ENCODE data around the gene C12orf56.
"Not testable (repeated sequence)": the region's sequence is repeated elsewhere in the genome, so short reads cannot be mapped to it uniquely, and the experiment has no call there.

Gene C12orf56

DNA sequence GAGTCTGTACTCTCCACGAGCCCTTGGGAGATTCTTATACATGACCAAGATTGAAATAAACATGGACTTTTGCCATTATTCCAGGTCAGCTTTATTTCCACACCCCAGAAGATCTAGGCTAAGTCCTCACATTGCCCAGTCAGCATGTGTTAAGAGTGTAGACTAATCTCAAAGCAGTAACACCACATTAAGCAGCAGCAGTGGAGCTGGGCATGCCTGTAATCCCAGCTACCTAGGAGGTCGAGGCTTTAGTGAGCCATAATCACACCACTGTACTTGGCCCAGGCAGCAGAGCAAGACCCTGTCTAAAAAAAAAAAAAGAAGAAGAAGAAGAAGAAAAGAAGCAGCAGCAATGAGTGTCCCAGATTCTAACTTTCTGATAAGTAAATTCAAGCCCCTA, 65.5 kb downstream of the C12orf56 start:
- Mint-ChIP-seq H3K9me3 (peaks cover 6% of the 10 kb centered on the region), H3K27me3 (ENCODE audit: low read depth) (no peaks in the 10 kb centered on the region), H3K27ac (no peak overlapping the region), H3K36me3 (ENCODE audit: low read depth) (no peaks in the 10 kb centered on the region), H3K4me1 (no peaks in the 10 kb centered on the region), H3K4me3 (no peak overlapping the region)
- TF ChIP-seq, protein P1, sequence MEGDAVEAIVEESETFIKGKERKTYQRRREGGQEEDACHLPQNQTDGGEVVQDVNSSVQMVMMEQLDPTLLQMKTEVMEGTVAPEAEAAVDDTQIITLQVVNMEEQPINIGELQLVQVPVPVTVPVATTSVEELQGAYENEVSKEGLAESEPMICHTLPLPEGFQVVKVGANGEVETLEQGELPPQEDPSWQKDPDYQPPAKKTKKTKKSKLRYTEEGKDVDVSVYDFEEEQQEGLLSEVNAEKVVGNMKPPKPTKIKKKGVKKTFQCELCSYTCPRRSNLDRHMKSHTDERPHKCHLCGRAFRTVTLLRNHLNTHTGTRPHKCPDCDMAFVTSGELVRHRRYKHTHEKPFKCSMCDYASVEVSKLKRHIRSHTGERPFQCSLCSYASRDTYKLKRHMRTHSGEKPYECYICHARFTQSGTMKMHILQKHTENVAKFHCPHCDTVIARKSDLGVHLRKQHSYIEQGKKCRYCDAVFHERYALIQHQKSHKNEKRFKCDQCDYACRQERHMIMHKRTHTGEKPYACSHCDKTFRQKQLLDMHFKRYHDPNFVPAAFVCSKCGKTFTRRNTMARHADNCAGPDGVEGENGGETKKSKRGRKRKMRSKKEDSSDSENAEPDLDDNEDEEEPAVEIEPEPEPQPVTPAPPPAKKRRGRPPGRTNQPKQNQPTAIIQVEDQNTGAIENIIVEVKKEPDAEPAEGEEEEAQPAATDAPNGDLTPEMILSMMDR (IDR thresholded peaks at IDR 0.05; ENCODE audit: unreplicated experiment in 3 of 3), result no peak

DNA sequence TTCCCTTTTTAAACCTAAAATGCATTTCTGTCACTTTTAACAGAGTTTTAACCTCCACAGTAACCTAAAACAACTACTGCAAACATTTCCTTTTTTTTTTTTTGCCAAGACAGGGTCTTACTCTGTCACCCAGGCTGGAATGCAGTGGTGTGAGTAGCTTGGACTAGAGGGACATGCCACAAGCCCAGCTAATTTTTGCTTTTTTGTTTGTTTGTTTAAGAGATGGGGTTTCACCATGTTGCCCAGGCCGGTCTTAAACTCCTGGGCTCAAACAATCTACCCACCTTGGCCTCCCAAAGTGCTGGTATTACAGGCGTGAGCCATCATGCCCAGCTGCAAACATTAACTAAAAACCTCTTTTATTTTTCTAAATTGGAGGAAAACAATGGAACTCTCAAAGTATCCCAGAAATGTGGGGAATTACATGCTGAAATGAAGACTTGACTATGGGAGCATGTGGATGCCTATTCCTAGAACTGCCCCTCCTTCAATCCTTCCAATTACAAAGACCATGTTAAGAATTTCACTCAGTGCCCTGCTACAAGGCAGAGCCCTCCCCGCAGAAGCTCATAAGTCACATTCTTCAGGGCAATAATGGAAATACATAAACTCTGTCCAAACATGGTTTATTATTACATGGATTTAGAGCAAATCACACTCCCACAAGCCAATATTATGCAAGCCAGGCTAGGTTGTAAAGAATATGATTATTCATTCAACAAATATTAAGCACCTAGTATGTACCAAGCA, 66.9 kb downstream of the C12orf56 start:
- Mint-ChIP-seq H3K27me3 (ENCODE audit: low read depth) (peaks cover 4% of the 10 kb centered on the region), H3K9me3 (peaks cover 4% of the 10 kb centered on the region), H3K36me3 (ENCODE audit: low read depth) (no peaks in the 10 kb centered on the region), H3K4me3 (no peak overlapping the region), H3K27ac (peak overlapping the region in 1 of 3 experiments; percentile 49), H3K4me1 (peaks cover 3% of the 10 kb centered on the region)
- TF ChIP-seq, protein P1 (IDR thresholded peaks at IDR 0.05; ENCODE audit: unreplicated experiment in 3 of 3), result no peak

DNA sequence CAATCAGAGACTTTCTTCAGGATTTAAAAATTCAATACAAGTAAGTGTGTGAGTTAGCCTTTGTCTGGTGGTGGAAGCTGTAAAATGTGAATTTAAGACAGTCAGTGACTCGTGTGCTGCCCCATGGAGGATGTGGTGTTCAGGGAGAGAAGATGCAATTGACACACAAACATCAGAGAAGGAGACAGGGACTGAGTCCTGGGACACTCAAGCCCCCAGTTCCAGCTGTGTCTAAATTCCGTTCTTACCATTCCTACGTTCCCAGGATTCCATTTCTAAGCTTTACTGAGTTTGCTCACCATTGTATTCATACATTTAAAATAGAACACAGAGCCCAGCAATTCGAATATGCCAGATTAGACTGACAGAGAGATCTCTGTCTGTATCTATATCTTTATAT, 67.6 kb downstream of the C12orf56 start:
- no peak overlapping the region for H3K4me3 Mint-ChIP-seq
- H3K36me3 Mint-ChIP-seq (ENCODE audit: low read depth), result no peaks in the 10 kb centered on the region
- H3K27me3 Mint-ChIP-seq (ENCODE audit: low read depth), result peaks cover 7% of the 10 kb centered on the region
- peaks cover 6% of the 10 kb centered on the region for H3K4me1 Mint-ChIP-seq
- H3K9me3 Mint-ChIP-seq, result peaks cover 4% of the 10 kb centered on the region
- H3K27ac Mint-ChIP-seq, result no peak overlapping the region
- TF ChIP-seq, protein P1 (IDR thresholded peaks at IDR 0.05; ENCODE audit: unreplicated experiment in 3 of 3), result no peak

DNA sequence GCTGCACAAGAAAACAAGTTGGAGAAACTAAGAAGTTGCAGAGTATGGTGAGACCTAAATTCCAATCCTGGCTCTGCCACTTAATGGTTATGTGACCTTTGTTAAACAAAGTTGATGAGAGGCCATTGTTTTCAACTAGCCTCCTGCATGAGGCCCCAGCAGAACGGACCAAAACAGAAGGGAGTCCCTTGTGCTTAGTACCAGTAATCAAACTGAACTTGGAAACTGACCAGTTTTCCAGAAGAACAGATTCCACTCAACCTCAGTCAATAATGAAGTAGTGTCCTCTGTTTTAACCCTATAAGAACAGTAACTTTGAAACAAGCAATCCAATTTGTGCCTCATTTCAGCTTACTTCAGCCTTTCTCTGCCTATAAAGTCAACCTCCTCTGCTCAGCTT, 69.9 kb downstream of the C12orf56 start:
- peaks cover 7% of the 10 kb centered on the region for H3K27me3 Mint-ChIP-seq (ENCODE audit: low read depth)
- H3K9me3 Mint-ChIP-seq, result peaks cover 4% of the 10 kb centered on the region
- H3K4me3 Mint-ChIP-seq, result no peak overlapping the region
- TF ChIP-seq, protein P1 (IDR thresholded peaks at IDR 0.05; ENCODE audit: unreplicated experiment in 3 of 3), result no peak
- H3K27ac Mint-ChIP-seq, result no peak overlapping the region
- no peaks in the 10 kb centered on the region for H3K36me3 Mint-ChIP-seq (ENCODE audit: low read depth)
- H3K4me1 Mint-ChIP-seq, result peaks cover 6% of the 10 kb centered on the region

DNA sequence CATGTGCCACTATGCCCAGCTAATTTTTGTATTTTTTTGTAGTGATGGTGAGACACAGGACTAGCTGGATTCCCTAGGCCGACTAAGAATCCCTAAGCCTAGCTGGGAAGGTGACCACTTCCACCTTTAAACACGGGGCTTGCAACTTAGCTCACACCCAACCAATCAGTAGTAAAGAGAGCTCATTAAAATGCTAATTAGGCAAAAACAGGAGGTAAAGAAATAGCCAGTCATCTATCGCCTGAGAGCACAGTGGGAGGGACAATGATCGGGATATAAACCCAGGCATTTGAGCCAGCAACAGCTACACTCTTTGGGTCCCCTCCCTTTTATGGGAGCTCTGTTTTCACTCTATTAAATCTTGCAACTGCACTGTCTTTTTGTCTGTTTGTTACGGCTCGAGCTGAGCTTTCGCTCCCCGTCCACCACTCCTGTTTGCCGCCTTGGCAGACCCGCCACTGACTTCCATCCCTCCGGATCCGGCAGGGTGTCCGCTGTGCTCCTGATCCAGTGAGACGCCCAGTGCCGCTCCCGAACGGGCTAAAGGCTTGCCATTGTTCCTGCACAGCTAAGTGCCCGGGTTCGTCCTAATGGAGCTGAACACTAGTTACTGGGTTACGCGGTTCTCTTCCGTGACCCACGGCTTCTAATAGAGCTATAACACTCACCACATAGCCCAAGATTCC, 70.9 kb downstream of the C12orf56 start:
- not testable (repeated sequence) for H3K36me3 Mint-ChIP-seq (ENCODE audit: low read depth); H3K27me3 Mint-ChIP-seq (ENCODE audit: low read depth); H3K4me3 Mint-ChIP-seq; H3K27ac Mint-ChIP-seq; H3K9me3 Mint-ChIP-seq; H3K4me1 Mint-ChIP-seq

DNA sequence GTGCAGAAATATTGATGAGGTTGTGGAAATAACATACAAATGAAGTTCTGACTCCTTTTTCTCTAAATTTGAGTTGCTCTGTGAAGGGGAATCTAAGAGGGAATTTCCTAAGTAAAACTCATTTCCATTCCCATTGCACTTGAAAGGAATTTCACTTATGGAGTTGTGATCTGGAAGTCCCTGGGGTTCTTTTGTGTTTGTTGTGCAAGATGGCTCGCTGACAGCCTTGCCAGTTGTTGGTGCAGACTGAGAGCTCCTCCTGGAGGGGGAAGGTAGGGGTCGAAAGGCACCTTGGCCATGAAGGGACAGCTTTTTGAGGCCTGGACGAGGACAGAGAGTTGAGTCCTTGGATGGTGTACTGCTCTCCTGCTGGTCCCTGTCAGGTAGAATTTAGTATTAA, 72.0 kb downstream of the C12orf56 start:
- peak overlapping the region in 1 of 3 experiments; percentile 55 for H3K27ac Mint-ChIP-seq
- TF ChIP-seq, protein P1 (IDR thresholded peaks at IDR 0.05; ENCODE audit: unreplicated experiment in 3 of 3), result no peak

More for the DNA sequence above, 72.0 kb downstream of the C12orf56 start:
- no peaks in the 10 kb centered on the region for H3K36me3 Mint-ChIP-seq (ENCODE audit: low read depth)
- peaks cover 7% of the 10 kb centered on the region for H3K27me3 Mint-ChIP-seq (ENCODE audit: low read depth)
- peaks cover 4% of the 10 kb centered on the region for H3K9me3 Mint-ChIP-seq
- H3K4me1 Mint-ChIP-seq, result peaks cover 6% of the 10 kb centered on the region
- no peak overlapping the region for H3K4me3 Mint-ChIP-seq

Data from nephron (organoid).